Testis (tissue), 2 donors: ENCODE measurements around the gene RPL18.

Source experiments
- POLR2A ChIP-seq: fragments of 450-650 bp; IDR thresholded peaks from one replicate; pipeline ENCODE4 v1.6.1; 2017; ENCODE audit warnings: antibody characterized with exemption, mild to moderate bottlenecking, moderate library complexity
- TF ChIP-seq, protein P1 (sequence below), 3 experiments: fragments of 450-650 bp in 2 of 3; fragments of 200-600 bp in 1 of 3; sonication (generic) in 1 of 3; IDR thresholded peaks; one replicate each; pipeline ENCODE4 v1.5.1; 2016 to 2019; ENCODE audit warnings: antibody characterized with exemption in 3 of 3, mild to moderate bottlenecking in 2 of 3, moderate library complexity in 1 of 3

DNA sequence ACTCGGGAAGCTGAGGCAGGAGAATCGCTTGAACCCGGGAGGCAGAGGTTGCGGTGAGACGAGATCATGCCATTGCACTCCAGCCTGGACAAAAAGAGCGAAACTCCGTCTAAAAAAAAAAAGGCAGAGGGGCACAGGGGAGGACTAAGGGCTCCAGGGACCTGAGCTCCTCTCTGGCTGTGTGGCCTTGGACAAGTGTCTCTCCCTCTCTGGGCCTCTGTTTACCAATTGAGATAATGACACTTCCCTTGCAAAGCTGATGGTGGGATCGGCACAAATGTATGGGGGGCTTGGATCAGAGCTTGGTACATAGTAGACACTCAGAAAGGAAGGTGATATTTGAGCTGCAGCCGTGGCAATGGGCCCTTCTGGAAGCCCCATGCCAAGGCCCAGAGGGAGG lies 23.8 kb downstream of the RPL18 start:
- TF ChIP-seq, protein P1, sequence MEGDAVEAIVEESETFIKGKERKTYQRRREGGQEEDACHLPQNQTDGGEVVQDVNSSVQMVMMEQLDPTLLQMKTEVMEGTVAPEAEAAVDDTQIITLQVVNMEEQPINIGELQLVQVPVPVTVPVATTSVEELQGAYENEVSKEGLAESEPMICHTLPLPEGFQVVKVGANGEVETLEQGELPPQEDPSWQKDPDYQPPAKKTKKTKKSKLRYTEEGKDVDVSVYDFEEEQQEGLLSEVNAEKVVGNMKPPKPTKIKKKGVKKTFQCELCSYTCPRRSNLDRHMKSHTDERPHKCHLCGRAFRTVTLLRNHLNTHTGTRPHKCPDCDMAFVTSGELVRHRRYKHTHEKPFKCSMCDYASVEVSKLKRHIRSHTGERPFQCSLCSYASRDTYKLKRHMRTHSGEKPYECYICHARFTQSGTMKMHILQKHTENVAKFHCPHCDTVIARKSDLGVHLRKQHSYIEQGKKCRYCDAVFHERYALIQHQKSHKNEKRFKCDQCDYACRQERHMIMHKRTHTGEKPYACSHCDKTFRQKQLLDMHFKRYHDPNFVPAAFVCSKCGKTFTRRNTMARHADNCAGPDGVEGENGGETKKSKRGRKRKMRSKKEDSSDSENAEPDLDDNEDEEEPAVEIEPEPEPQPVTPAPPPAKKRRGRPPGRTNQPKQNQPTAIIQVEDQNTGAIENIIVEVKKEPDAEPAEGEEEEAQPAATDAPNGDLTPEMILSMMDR (IDR thresholded peaks at IDR 0.05) = no peak
- no peak for TF ChIP-seq POLR2A
